Liver (tissue), 9 donors: ENCODE results near the gene NXPH4. TPM values are rescaled to one million over a fixed set of nuclear protein-coding genes. Genes with fewer than 3 reads are reported as not detected.

ENCODE experiments used
- DNase-seq: peaks from one replicate; pipeline ENCODE4 v3.0.0-alpha.2; 2017; ENCODE audit warnings: low spot score
- H3K27ac ChIP-seq, 2 donors: one replicate each; pipeline ENCODE4 v1.7.0; 2013; ENCODE audit warnings: inconsistent platforms in 2 of 2, low read length in 2 of 2, control low read depth in 1 of 2, low read depth in 1 of 2, mild to moderate bottlenecking in 1 of 2
- H3K27me3 ChIP-seq, 4 donors: one replicate each; pipeline versions ENCODE4 v1.6.1 to v1.7.0; 2013; ENCODE audit warnings: low read length in 3 of 4, inconsistent platforms in 1 of 4, mild to moderate bottlenecking in 1 of 4, moderate library complexity in 1 of 4; ENCODE audit not compliant: control insufficient read depth in 4 of 4, insufficient read depth in 4 of 4
- H3K36me3 ChIP-seq, 4 donors: one replicate each; pipeline versions ENCODE4 v1.6.1 to v1.7.0; 2013; ENCODE audit warnings: low read length in 3 of 4, mild to moderate bottlenecking in 3 of 4, low read depth in 1 of 4, moderate library complexity in 1 of 4; ENCODE audit not compliant: control insufficient read depth in 4 of 4, insufficient read depth in 3 of 4
- H3K4me1 ChIP-seq, 4 donors: one replicate each; pipeline versions ENCODE4 v1.6.1 to v1.7.0; 2013; ENCODE audit warnings: low read length in 3 of 4, mild to moderate bottlenecking in 3 of 4, moderate library complexity in 1 of 4; ENCODE audit not compliant: control insufficient read depth in 4 of 4, insufficient read depth in 4 of 4
- H3K4me3 ChIP-seq, 3 donors: one replicate each; pipeline versions ENCODE4 v1.6.1 to v1.7.0; 2013; ENCODE audit warnings: low read length in 3 of 3, control low read depth in 1 of 3, low read depth in 1 of 3, mild to moderate bottlenecking in 1 of 3
- H3K9ac ChIP-seq, 2 donors: one replicate each; pipeline ENCODE4 v1.7.0; 2013; ENCODE audit warnings: low read length in 2 of 2, mild to moderate bottlenecking in 2 of 2, moderate library complexity in 2 of 2, control low read depth in 1 of 2, low read depth in 1 of 2
- H3K9me3 ChIP-seq, 4 donors: one replicate each; pipeline versions ENCODE4 v1.6.1 to v1.7.0; 2013; ENCODE audit warnings: low read length in 3 of 4; ENCODE audit not compliant: control insufficient read depth in 4 of 4
- EGR1 ChIP-seq, 2 donors: IDR thresholded peaks; 2 replicates each; pipeline ENCODE4 v1.6.1; 2016 to 2018; ENCODE audit warnings: antibody characterized with exemption in 2 of 2, low read depth in 2 of 2
- FOXA1 ChIP-seq: IDR thresholded peaks from 2 replicates; pipeline ENCODE4 v1.6.1; 2016; ENCODE audit warnings: antibody characterized with exemption
- FOXA2 ChIP-seq: IDR thresholded peaks from 2 replicates; pipeline ENCODE4 v1.6.1; 2016; ENCODE audit warnings: antibody characterized with exemption
- GABPA ChIP-seq, 2 donors: IDR thresholded peaks in 1 of 2; conservative IDR thresholded peaks in 1 of 2; 2 replicates each; pipeline ENCODE4 v1.6.1; 2016; ENCODE audit warnings: antibody characterized with exemption in 2 of 2, mild to moderate bottlenecking in 1 of 2, moderate library complexity in 1 of 2
- HNF4A ChIP-seq, 2 donors: conservative IDR thresholded peaks; 2 replicates each; pipeline ENCODE4 v1.6.1; 2016; ENCODE audit warnings: antibody characterized with exemption in 2 of 2, mild to moderate bottlenecking in 2 of 2
- HNF4G ChIP-seq: IDR thresholded peaks from 2 replicates; pipeline ENCODE4 v1.6.1; 2016; ENCODE audit warnings: antibody characterized with exemption
- JUND ChIP-seq, 2 donors: IDR thresholded peaks; 2 replicates each; pipeline ENCODE4 v1.6.1; 2016; ENCODE audit warnings: antibody characterized with exemption in 2 of 2
- NR2F2 ChIP-seq: IDR thresholded peaks from 2 replicates; pipeline ENCODE4 v1.6.1; 2016; ENCODE audit warnings: antibody characterized with exemption
- RAD21 ChIP-seq, 2 donors: IDR thresholded peaks; 2 replicates each; pipeline ENCODE4 v1.6.1; 2016; ENCODE audit warnings: antibody characterized with exemption in 2 of 2, mild to moderate bottlenecking in 2 of 2
- RXRA ChIP-seq, 2 donors: IDR thresholded peaks; 2 replicates each; pipeline ENCODE4 v1.6.1; 2017 to 2018; ENCODE audit warnings: antibody characterized with exemption in 2 of 2, mild to moderate bottlenecking in 1 of 2
- SP1 ChIP-seq: IDR thresholded peaks from 2 replicates; pipeline ENCODE4 v1.6.1; 2018; ENCODE audit warnings: antibody characterized with exemption, mild to moderate bottlenecking
- TAF1 ChIP-seq: conservative IDR thresholded peaks from 2 replicates; pipeline ENCODE4 v1.6.1; 2016; ENCODE audit warnings: antibody characterized with exemption, mild to moderate bottlenecking
- YY1 ChIP-seq: IDR thresholded peaks from 2 replicates; pipeline ENCODE4 v1.6.1; 2016; ENCODE audit warnings: antibody characterized with exemption, mild to moderate bottlenecking
- WGBS: extraction: QIAGEN DNeasy Blood & Tissue Kit; methylation state at CpG from one replicate; pipeline ENCODE4 v1.1.7; 2013; 5-methylcytosine and 5-hydroxymethylcytosine counted together
- polyA plus RNA-seq, 2 donors: library from polyadenylated mRNA; stranded (reverse) in 1 of 2; unstranded in 1 of 2; fragments of 200-250 nt in 1 of 2; fragments of >200 nt in 1 of 2; fragmentation: Nextera tagmentation in 1 of 2; extraction: Ambion mirVana in 1 of 2; gene quantifications; one replicate each; pipeline versions ENCODE4 v1.2.1 to v1.2.3, GENCODE V29; 2013 to 2015
- total RNA-seq, 2 donors: library from RNA; depleted of rRNA; stranded (reverse); fragments of >200 nt; gene quantifications; one replicate each; pipeline ENCODE4 v1.2.3, GENCODE V29; 2014
- TF ChIP-seq, protein P1 (sequence below): IDR thresholded peaks from 2 replicates; pipeline ENCODE4 v1.6.1; 2016; ENCODE audit warnings: antibody characterized with exemption
- TF ChIP-seq, protein P2 (sequence below): IDR thresholded peaks from 2 replicates; pipeline ENCODE4 v1.6.1; 2016; ENCODE audit warnings: antibody characterized with exemption
- TF ChIP-seq, protein P3 (sequence below): fragments of 150-350 bp; IDR thresholded peaks from 2 replicates; pipeline ENCODE4 v1.5.1; 2017; ENCODE audit warnings: improper control_type of control experiment, low read depth, low read length; ENCODE audit not compliant: missing input control
- TF ChIP-seq, protein P4 (sequence below): IDR thresholded peaks from 2 replicates; pipeline ENCODE4 v1.6.1; 2016; ENCODE audit warnings: antibody characterized with exemption, mild to moderate bottlenecking
- TF ChIP-seq, protein P5 (sequence below): IDR thresholded peaks from 2 replicates; pipeline ENCODE4 v1.6.1; 2016; ENCODE audit warnings: antibody characterized with exemption
- donor health status: healthy.
- donor health status: healthy.
- donor health status: healthy.
- donor health status: healthy.
- donor health status: healthy.

NXPH4 gene
- total and polyA plus RNA-seq, 4 donors, result 0.15 TPM; not detected in 3

- no peaks in the 10 kb centered on the region for H3K9me3 ChIP-seq
- peaks cover 0 to 12% (median 11%) of the 10 kb centered on the region in 4 donors for H3K27me3 ChIP-seq
- WGBS, result 36% methylated on average over 18 of the region's 18 CpGs
- DNase-seq, result no peak
- no peak overlapping the region for H3K27ac ChIP-seq
- no peak overlapping the region for H3K4me3 ChIP-seq
- no peak overlapping the region for H3K9ac ChIP-seq
- no peaks in the 10 kb centered on the region for H3K36me3 ChIP-seq
- H3K4me1 ChIP-seq, result peaks cover 7 to 21% (median 9%) of the 10 kb centered on the region in 4 donors
- TF ChIP-seq SP1 (no peak), HNF4G (no peak), YY1 (no peak), JUND (IDR thresholded peaks at IDR 0.05) (no peak), FOXA1 (no peak), TAF1 (no peak), NR2F2 (no peak), RAD21 (IDR thresholded peaks at IDR 0.05) (no peak), EGR1 (IDR thresholded peaks at IDR 0.05; ENCODE audit: low read depth in 2 of 2) (no peak), FOXA2 (no peak), RXRA (IDR thresholded peaks at IDR 0.05) (no peak), GABPA (IDR thresholded peaks at IDR 0.05 in 1 of 2, conservative IDR thresholded peaks at IDR 0.05 in 1 of 2) (no peak), HNF4A (conservative IDR thresholded peaks at IDR 0.05) (no peak)
- TF ChIP-seq, protein P1, sequence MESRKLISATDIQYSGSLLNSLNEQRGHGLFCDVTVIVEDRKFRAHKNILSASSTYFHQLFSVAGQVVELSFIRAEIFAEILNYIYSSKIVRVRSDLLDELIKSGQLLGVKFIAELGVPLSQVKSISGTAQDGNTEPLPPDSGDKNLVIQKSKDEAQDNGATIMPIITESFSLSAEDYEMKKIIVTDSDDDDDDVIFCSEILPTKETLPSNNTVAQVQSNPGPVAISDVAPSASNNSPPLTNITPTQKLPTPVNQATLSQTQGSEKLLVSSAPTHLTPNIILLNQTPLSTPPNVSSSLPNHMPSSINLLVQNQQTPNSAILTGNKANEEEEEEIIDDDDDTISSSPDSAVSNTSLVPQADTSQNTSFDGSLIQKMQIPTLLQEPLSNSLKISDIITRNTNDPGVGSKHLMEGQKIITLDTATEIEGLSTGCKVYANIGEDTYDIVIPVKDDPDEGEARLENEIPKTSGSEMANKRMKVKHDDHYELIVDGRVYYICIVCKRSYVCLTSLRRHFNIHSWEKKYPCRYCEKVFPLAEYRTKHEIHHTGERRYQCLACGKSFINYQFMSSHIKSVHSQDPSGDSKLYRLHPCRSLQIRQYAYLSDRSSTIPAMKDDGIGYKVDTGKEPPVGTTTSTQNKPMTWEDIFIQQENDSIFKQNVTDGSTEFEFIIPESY, result no peak
- TF ChIP-seq, protein P2, sequence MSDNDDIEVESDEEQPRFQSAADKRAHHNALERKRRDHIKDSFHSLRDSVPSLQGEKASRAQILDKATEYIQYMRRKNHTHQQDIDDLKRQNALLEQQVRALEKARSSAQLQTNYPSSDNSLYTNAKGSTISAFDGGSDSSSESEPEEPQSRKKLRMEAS, result no peak
- TF ChIP-seq, protein P3, sequence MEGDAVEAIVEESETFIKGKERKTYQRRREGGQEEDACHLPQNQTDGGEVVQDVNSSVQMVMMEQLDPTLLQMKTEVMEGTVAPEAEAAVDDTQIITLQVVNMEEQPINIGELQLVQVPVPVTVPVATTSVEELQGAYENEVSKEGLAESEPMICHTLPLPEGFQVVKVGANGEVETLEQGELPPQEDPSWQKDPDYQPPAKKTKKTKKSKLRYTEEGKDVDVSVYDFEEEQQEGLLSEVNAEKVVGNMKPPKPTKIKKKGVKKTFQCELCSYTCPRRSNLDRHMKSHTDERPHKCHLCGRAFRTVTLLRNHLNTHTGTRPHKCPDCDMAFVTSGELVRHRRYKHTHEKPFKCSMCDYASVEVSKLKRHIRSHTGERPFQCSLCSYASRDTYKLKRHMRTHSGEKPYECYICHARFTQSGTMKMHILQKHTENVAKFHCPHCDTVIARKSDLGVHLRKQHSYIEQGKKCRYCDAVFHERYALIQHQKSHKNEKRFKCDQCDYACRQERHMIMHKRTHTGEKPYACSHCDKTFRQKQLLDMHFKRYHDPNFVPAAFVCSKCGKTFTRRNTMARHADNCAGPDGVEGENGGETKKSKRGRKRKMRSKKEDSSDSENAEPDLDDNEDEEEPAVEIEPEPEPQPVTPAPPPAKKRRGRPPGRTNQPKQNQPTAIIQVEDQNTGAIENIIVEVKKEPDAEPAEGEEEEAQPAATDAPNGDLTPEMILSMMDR, result no peak
- TF ChIP-seq, protein P4, sequence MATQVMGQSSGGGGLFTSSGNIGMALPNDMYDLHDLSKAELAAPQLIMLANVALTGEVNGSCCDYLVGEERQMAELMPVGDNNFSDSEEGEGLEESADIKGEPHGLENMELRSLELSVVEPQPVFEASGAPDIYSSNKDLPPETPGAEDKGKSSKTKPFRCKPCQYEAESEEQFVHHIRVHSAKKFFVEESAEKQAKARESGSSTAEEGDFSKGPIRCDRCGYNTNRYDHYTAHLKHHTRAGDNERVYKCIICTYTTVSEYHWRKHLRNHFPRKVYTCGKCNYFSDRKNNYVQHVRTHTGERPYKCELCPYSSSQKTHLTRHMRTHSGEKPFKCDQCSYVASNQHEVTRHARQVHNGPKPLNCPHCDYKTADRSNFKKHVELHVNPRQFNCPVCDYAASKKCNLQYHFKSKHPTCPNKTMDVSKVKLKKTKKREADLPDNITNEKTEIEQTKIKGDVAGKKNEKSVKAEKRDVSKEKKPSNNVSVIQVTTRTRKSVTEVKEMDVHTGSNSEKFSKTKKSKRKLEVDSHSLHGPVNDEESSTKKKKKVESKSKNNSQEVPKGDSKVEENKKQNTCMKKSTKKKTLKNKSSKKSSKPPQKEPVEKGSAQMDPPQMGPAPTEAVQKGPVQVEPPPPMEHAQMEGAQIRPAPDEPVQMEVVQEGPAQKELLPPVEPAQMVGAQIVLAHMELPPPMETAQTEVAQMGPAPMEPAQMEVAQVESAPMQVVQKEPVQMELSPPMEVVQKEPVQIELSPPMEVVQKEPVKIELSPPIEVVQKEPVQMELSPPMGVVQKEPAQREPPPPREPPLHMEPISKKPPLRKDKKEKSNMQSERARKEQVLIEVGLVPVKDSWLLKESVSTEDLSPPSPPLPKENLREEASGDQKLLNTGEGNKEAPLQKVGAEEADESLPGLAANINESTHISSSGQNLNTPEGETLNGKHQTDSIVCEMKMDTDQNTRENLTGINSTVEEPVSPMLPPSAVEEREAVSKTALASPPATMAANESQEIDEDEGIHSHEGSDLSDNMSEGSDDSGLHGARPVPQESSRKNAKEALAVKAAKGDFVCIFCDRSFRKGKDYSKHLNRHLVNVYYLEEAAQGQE, result no peak
- TF ChIP-seq, protein P5, sequence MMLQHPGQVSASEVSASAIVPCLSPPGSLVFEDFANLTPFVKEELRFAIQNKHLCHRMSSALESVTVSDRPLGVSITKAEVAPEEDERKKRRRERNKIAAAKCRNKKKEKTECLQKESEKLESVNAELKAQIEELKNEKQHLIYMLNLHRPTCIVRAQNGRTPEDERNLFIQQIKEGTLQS, result no peak
Observed at GRCh38 chr12:57225680-57226210, 9.2 kb downstream of the NXPH4 start.
